Astrocyte of the spinal cord (primary cell): ENCODE data around the gene RIMS3.
A peak's percentile ranks its signal among the peaks of the same experiment; 100 is the strongest.

Source experiments
- DNase-seq: peaks from one replicate; pipeline ENCODE4 v3.0.0; 2011; ENCODE audit warnings: low read depth, low spot score
- H3K4me3 ChIP-seq: 2 replicates; pipeline ENCODE4 v1.5.1; 2011; ENCODE audit warnings: low read depth, mild to moderate bottlenecking, low read length, moderate library complexity
- in situ Hi-C: cut with HindIII; loops from 2 replicates; pipeline ENCODE4 v1.10.0; 2017; ENCODE audit warnings: low sequenced_read_pairs
- TF ChIP-seq, protein P1 (sequence below): IDR thresholded peaks from 2 replicates; pipeline ENCODE4 v1.5.1; 2012; ENCODE audit warnings: low read depth, mild to moderate bottlenecking, low read length, inconsistent platforms

Gene RIMS3

DNA sequence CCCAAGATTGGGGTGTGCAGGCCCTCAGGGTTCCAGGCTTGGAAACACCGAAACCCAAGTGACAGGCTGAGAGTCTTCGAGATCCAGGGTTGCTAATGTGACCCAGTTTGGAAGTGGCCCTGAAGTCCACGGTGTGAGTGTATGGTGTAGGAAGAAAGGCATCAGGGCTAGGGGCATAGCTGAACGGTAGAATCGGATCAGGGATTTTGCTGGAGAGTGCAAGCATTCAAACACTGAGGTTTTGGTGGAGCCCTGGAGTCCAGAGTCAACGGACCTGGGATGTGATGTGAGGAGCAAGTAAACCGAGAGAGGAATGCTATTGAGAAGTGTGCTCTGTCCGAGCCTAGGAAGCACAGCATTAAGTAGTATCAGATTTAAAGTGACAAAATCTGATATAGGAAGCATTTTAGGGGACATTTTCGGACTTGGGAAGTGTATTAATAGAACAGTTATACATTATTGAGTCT lies 27.0 kb upstream of the RIMS3 start:
- peak overlapping the region; percentile 91 for H3K4me3 ChIP-seq
- in situ Hi-C loops: no loop called here
- TF ChIP-seq, protein P1, sequence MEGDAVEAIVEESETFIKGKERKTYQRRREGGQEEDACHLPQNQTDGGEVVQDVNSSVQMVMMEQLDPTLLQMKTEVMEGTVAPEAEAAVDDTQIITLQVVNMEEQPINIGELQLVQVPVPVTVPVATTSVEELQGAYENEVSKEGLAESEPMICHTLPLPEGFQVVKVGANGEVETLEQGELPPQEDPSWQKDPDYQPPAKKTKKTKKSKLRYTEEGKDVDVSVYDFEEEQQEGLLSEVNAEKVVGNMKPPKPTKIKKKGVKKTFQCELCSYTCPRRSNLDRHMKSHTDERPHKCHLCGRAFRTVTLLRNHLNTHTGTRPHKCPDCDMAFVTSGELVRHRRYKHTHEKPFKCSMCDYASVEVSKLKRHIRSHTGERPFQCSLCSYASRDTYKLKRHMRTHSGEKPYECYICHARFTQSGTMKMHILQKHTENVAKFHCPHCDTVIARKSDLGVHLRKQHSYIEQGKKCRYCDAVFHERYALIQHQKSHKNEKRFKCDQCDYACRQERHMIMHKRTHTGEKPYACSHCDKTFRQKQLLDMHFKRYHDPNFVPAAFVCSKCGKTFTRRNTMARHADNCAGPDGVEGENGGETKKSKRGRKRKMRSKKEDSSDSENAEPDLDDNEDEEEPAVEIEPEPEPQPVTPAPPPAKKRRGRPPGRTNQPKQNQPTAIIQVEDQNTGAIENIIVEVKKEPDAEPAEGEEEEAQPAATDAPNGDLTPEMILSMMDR: no peak
- no peak for DNase-seq

DNA sequence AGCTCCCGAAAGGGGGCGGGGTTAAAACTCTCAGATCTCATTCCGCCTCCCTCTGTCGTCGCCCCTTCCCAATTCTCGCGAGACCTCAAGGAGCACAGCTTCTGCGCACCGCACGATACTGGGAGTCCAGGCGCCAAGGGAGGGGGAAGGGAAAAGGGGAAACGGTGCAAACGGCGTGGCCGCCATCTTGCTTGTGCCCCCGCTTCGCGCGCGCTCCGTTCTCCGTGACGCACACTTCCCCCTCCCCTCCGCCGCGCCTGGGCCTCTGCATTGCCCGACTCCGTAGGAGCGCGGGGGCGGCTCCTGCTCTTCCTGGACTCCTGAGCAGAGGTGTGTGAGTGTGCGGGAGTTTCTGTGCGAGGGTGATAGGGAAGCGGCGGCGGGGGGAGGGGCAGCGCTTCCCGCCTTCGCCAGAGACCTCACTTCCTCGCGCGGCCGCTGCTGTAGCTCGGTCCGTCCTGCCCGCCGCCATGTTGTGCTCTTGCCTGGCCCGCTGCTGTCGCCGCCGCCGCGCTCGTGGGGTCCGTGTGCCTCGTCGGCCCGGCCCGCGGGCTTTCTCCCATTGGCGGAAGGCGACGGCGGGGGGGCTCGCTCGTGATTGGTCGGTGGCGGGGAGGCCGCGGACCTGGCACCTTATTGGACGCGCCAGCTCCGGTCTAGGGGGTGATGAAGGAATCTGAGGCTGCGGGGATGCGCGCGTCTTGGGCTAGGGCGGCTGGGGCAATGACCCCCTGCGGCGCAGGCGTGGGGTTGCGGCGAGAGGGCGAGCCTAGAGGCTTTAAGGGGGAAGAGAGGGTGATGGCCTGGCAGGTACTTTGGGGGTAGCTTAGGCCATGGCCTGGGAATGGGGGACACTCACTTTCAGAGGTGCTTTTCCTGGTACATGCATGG lies 26.3 kb upstream of the RIMS3 start, which contains the start of gene NFYC:
Gene NFYC, plus strand, starts transcription at position 167 of the 891 bp plus-strand sequence. CDS start 47,140 bp downstream, outside the sequence.
- peak within 1 kb of the TSS; percentile 91 for H3K4me3 ChIP-seq
- peak; percentile 97 for DNase-seq
- in situ Hi-C loops: no loop called here
- TF ChIP-seq, protein P1: no peak

DNA sequence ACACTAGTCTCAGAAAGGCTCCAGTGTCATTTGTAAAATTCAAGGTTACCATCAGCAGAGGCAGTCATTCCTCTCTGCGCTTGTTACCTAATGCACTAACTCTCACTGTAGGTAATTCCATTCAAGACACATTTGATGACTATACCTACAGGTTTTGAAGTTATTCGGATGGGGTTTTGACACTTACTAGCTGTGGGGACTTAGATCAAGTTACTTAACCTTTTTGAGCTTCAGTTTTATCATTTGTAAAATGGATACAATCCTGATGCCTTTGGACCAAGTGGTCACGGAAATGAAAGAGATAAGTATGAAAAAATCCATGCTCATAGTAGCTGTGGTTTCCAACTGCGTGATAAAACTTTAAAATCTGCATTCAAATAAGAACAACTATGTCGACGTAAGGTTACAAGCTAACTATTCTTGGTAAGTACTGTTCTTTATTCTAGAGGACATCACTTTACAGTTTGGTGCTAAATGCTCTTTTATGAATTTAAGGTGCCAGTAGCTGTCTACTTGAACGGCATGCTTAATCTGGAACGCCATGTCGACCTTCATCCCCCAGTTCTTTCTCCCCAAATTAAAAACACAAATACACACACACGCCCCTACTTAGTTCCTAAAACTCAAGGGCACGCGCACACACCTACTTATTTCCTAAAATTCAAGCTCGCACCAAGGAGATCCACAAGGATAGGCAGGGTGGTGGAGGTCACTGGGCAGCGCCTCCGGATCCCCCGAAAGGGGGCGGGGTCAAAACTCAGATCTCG lies 25.5 kb upstream of the RIMS3 start:
- TF ChIP-seq, protein P1: no peak
- H3K4me3 ChIP-seq: peak overlapping the region; percentile 91
- no peak for DNase-seq
- in situ Hi-C loops: no loop called here

DNA sequence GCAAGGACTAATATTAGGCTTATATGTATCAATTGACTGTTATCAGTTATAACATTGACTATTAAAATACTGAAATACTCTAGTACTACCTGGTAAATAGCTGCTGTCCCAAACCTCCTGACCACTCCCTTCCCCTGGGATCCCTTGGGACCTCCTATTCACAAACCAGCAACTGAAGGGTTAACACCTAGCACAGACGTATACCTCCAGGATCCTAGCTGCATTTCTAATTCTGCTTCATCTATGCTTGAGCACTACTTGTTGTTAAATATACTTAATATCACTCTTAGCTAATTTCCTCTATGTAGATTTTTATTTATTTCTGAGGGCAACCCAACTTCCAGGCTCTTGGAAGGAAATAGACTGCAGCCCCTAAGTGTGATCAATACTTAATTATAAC lies 24.3 kb upstream of the RIMS3 start:
- TF ChIP-seq, protein P1: no peak
- no peak for DNase-seq
- no peak overlapping the region for H3K4me3 ChIP-seq
- in situ Hi-C loops: no loop called here

DNA sequence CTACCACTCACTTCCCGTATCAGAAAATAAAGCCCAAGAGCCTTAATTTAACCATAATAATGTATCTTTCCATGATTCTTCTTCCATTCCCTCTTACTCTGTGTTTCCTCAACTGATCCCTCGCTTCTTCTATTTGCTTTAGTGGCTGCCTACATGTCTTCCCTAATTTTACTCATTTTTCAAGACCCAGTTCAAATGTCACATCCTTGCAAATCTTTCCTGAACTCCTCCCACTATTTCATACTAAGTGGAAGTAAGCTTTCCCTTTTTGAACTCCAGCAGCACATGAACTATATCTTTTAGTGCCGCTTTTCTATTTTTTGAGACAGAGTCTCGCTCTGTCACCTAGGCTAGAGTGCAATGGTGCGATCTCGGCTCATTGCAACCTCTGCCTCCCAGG lies 22.2 kb upstream of the RIMS3 start:
- no peak overlapping the region for H3K4me3 ChIP-seq
- in situ Hi-C loops: no loop called here
- DNase-seq: no peak
- TF ChIP-seq, protein P1: no peak

DNA sequence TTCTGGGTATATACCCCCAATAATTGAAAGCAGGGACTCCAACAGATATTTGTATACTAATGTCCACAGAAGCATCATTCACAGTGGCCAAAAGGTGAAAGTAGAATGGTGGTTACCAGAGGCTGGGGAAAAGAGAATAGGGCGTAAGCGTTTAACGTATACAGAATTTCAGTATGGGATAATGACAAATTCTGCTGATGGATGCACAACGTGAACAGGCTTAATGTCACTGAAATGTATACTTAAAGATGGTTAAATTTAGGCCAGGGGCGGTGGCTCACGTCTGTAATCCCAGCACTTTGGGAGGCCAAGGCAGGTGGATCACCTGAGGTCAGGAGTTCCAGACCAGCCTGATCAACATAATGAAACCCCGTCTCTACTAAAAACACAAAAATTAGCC lies 21.6 kb upstream of the RIMS3 start:
- DNase-seq: no peak
- TF ChIP-seq, protein P1: no peak
- in situ Hi-C loops: no loop called here
- H3K4me3 ChIP-seq: no peak overlapping the region
